ENCODE measurements around the gene ASTL.

DNA sequence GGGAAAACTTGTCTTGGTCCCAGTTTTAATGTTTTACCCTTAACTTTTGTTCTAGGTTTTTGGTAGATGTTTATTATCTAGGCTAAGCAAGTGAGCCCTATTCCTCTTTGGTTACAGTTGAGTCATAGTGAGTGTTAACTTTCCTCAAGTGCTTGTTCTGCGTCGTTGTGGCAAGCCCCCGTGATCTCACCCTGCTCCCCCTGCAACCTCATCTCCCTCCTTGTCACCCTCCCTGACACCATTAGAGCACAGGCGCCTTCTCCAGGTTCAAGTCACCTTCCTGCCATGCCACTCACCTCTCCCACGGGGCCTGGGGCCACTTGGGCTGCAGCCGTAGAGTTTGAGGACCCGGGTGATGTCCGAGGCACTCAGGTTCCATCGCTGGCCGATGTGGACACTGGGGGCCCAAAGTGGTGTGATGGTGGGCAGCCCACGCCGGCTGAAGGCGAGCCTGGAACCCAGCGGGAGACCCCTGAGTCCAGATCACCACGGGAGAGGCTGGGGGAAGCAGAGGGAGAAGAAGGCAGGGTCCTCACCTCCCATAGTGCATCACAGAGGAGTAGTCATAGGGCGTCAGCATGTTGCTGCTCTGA, 8.7 kb downstream of the ASTL start:
- TF ChIP-seq, protein P1, sequence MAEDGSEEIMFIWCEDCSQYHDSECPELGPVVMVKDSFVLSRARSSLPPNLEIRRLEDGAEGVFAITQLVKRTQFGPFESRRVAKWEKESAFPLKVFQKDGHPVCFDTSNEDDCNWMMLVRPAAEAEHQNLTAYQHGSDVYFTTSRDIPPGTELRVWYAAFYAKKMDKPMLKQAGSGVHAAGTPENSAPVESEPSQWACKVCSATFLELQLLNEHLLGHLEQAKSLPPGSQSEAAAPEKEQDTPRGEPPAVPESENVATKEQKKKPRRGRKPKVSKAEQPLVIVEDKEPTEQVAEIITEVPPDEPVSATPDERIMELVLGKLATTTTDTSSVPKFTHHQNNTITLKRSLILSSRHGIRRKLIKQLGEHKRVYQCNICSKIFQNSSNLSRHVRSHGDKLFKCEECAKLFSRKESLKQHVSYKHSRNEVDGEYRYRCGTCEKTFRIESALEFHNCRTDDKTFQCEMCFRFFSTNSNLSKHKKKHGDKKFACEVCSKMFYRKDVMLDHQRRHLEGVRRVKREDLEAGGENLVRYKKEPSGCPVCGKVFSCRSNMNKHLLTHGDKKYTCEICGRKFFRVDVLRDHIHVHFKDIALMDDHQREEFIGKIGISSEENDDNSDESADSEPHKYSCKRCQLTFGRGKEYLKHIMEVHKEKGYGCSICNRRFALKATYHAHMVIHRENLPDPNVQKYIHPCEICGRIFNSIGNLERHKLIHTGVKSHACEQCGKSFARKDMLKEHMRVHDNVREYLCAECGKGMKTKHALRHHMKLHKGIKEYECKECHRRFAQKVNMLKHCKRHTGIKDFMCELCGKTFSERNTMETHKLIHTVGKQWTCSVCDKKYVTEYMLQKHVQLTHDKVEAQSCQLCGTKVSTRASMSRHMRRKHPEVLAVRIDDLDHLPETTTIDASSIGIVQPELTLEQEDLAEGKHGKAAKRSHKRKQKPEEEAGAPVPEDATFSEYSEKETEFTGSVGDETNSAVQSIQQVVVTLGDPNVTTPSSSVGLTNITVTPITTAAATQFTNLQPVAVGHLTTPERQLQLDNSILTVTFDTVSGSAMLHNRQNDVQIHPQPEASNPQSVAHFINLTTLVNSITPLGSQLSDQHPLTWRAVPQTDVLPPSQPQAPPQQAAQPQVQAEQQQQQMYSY (CRISPR knock-in tag; IDR thresholded peaks at IDR 0.05), result no peak
- TF ChIP-seq ZBTB44 (CRISPR knock-in tag; IDR thresholded peaks at IDR 0.05) (no peak), SNRNP70 (IDR thresholded peaks at IDR 0.05; ENCODE audit: low read depth, low read length) (no peak), POLR2A (IDR thresholded peaks at IDR 0.05; ENCODE audit: insufficient read depth in 1 of 2, low read depth in 2 of 2, low read length in 2 of 2) (no peak), PAX8 (CRISPR knock-in tag; IDR thresholded peaks at IDR 0.05; ENCODE audit: borderline replicate concordance) (no peak), POLR2G (IDR thresholded peaks at IDR 0.05; ENCODE audit: low read depth, low read length) (no peak), NR1H2 (CRISPR knock-in tag; IDR thresholded peaks at IDR 0.05; ENCODE audit: borderline replicate concordance, low read depth) (no peak), EZH2 (conservative IDR thresholded peaks at IDR 0.05; ENCODE audit: low read depth, low read length) (no peak)
- TF ChIP-seq, protein P2, sequence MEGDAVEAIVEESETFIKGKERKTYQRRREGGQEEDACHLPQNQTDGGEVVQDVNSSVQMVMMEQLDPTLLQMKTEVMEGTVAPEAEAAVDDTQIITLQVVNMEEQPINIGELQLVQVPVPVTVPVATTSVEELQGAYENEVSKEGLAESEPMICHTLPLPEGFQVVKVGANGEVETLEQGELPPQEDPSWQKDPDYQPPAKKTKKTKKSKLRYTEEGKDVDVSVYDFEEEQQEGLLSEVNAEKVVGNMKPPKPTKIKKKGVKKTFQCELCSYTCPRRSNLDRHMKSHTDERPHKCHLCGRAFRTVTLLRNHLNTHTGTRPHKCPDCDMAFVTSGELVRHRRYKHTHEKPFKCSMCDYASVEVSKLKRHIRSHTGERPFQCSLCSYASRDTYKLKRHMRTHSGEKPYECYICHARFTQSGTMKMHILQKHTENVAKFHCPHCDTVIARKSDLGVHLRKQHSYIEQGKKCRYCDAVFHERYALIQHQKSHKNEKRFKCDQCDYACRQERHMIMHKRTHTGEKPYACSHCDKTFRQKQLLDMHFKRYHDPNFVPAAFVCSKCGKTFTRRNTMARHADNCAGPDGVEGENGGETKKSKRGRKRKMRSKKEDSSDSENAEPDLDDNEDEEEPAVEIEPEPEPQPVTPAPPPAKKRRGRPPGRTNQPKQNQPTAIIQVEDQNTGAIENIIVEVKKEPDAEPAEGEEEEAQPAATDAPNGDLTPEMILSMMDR (CRISPR knock-in tag; IDR thresholded peaks at IDR 0.05), result no peak
